H1 (cell line): ENCODE results near the gene FUT4. TPM values are rescaled to one million over a fixed set of nuclear protein-coding genes. Genes with fewer than 3 reads are reported as not detected.

ENCODE experiments used
- CTBP2 ChIP-seq: IDR thresholded peaks from 2 replicates; pipeline ENCODE4 v1.7.0; 2011; ENCODE audit warnings: borderline replicate concordance, mild to moderate bottlenecking, moderate library complexity, mixed read lengths, low read length; ENCODE audit not compliant: insufficient read depth, insufficient read length
- polyA plus RNA-seq, 7 experiments: library from polyadenylated mRNA; depleted of rRNA in 3 of 7; stranded (reverse) in 5 of 7; unstranded in 2 of 7; fragments of >200 nt in 5 of 7; fragments of 200-250 nt in 2 of 7; gene quantifications; 1 replicate in 5 of 7; 2 replicates in 1 of 7; 4 replicates in 1 of 7; pipeline versions ENCODE4 v1.2.1 to v1.2.3, GENCODE V29; 2011 to 2013; ENCODE audit warnings: missing spikeins in 2 of 7, mixed read lengths in 2 of 7
- total RNA-seq: library from RNA; stranded (reverse); fragmentation: NEBNext Ultra II Directional; extraction: Animal tissue kit (Norgen Biotek cat#: 25700); gene quantifications from 2 replicates; pipeline ENCODE4 v1.2.1, GENCODE V29; 2021

Gene FUT4
- total and polyA plus RNA-seq, 2 of the 8 experiments (the other 6 are each of a cell fraction or from before 2014, with no cell fraction given), result 2.6 to 8.0 TPM

DNA sequence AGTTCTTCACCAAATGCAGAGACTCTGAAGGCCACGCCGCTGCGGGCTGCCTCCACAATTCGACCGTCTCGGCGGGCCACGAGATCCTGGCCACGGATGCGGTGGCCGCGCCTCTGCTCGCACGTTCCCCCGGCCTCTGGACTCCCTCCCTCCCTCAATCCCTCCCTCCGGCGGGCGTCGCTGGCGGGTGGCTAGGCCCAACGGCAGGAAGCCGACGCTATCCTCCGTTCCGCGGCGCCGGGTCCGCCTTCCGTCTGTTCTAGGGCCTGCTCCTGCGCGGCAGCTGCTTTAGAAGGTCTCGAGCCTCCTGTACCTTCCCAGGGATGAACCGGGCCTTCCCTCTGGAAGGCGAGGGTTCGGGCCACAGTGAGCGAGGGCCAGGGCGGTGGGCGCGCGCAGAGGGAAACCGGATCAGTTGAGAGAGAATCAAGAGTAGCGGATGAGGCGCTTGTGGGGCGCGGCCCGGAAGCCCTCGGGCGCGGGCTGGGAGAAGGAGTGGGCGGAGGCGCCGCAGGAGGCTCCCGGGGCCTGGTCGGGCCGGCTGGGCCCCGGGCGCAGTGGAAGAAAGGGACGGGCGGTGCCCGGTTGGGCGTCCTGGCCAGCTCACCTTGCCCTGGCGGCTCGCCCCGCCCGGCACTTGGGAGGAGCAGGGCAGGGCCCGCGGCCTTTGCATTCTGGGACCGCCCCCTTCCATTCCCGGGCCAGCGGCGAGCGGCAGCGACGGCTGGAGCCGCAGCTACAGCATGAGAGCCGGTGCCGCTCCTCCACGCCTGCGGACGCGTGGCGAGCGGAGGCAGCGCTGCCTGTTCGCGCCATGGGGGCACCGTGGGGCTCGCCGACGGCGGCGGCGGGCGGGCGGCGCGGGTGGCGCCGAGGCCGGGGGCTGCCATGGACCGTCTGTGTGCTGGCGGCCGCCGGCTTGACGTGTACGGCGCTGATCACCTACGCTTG lies at the start of gene FUT4 (continued):
- TF ChIP-seq CTBP2, result peak; percentile 86
